C4-2B (cell line): ENCODE measurements around the gene TRPM8.

ENCODE experiments used
- H3K27ac ChIP-seq: fragments of 450-650 bp; 2 replicates; pipeline ENCODE4 v1.5.1; 2017
- ZFX ChIP-seq: fragments of 450-650 bp; IDR thresholded peaks from 2 replicates; pipeline ENCODE4 v1.6.1; 2017
- TF ChIP-seq, protein P1 (sequence below): fragments of 450-650 bp; conservative IDR thresholded peaks from 2 replicates; pipeline ENCODE4 v1.5.1; 2017; ENCODE audit warnings: mild to moderate bottlenecking

The TRPM8 gene

DNA sequence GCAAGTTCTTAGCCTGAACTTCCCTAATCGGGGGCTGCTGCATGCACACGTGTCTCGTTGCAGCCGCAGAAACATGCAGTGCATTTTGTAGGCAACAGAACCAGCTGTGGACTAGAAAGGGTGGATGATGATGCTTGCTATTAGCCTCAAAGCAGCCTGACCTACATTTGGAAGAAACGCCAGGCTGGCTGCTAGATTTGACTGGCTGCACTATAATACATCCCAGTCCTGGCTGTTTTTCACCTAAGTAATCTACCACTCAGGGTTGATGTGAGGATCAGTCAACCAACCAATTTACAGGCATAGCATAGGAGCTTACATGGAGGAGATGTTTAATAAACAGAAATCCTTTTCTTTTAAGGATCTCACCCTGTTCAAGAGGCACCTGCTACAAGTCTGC lies 77.0 kb downstream of the TRPM8 start:
- no peak overlapping the region for H3K27ac ChIP-seq
- TF ChIP-seq, protein P1, sequence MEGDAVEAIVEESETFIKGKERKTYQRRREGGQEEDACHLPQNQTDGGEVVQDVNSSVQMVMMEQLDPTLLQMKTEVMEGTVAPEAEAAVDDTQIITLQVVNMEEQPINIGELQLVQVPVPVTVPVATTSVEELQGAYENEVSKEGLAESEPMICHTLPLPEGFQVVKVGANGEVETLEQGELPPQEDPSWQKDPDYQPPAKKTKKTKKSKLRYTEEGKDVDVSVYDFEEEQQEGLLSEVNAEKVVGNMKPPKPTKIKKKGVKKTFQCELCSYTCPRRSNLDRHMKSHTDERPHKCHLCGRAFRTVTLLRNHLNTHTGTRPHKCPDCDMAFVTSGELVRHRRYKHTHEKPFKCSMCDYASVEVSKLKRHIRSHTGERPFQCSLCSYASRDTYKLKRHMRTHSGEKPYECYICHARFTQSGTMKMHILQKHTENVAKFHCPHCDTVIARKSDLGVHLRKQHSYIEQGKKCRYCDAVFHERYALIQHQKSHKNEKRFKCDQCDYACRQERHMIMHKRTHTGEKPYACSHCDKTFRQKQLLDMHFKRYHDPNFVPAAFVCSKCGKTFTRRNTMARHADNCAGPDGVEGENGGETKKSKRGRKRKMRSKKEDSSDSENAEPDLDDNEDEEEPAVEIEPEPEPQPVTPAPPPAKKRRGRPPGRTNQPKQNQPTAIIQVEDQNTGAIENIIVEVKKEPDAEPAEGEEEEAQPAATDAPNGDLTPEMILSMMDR: no peak
- TF ChIP-seq ZFX: no peak

DNA sequence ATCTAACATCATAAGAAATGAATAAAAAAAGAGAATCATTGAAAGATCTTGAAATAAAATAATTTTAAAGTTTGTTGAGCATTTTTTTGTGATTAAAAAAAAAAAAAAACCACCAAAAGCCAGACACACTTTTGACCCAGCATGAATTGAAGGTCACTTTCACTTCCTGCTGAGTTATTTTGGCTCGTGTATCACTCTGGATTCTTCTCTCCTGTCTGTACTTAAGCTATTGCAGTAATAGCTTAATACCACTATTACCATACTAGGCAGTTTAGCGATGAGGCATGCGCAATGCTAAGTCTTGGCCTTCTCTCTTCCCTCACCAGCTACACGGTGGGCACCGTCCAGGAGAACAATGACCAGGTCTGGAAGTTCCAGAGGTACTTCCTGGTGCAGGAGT lies 78.8 kb downstream of the TRPM8 start:
- H3K27ac ChIP-seq: no peak overlapping the region
- TF ChIP-seq ZFX: no peak
- TF ChIP-seq, protein P1: no peak

DNA sequence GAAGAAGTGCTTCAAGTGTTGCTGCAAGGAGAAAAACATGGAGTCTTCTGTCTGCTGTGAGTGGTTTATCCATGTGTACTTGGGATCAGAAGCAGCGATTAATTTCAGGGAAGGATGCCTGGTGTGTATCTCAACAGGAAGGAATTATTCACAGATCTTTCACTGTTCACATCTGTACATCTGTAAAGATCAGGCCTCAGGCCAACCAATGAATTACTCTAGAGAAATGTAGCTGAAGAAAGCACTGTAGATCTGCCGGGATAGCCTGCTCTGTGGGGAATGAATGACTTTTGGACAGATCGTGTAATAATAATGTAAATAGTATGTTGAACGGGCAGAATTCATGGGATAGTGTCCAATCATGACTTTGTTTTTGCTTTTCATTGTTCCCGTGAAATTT lies 79.3 kb downstream of the TRPM8 start:
- TF ChIP-seq, protein P1: no peak
- no peak for TF ChIP-seq ZFX
- H3K27ac ChIP-seq: no peak overlapping the region

DNA sequence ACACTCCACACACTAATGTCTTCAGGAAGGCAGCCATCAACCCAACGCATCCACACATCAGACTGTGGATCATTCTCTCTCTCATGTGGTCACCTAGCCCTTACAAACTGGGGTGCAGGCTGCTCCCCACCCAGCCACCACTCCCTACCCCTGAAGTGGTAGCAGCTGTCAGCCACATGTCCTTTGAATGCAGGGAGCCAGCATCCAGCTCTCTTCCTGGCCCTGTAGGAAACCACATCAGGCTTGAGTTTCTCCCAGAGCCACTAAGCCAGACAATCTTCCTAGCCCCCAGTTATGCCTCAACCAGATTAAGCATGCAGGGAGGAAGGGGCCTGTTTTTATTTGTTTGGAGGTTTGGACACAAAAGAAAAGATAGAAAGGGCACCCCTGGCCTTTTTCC lies 80.5 kb downstream of the TRPM8 start:
- H3K27ac ChIP-seq: no peak overlapping the region
- no peak for TF ChIP-seq ZFX

DNA sequence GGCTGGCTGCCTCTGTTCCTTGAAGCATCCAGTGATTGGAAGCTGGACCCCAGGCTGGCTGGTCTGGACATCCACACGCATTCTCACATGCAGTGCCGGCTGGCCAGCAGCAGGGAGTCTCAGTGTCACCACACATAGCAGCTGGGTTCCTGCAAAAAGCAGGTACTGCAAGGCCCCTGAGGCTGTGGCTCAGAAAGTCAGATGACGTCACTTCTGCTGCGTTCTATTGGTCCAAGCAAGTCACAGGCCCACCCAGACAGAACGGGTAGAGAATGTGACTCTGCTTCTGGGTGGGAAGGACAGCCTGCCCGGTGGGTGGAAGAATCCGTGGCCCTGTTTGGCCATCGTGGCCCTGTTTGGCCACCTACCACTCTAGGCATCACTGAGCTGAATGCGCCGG lies 82.0 kb downstream of the TRPM8 start:
- H3K27ac ChIP-seq: no peak overlapping the region
- TF ChIP-seq, protein P1: no peak
- TF ChIP-seq ZFX: no peak

DNA sequence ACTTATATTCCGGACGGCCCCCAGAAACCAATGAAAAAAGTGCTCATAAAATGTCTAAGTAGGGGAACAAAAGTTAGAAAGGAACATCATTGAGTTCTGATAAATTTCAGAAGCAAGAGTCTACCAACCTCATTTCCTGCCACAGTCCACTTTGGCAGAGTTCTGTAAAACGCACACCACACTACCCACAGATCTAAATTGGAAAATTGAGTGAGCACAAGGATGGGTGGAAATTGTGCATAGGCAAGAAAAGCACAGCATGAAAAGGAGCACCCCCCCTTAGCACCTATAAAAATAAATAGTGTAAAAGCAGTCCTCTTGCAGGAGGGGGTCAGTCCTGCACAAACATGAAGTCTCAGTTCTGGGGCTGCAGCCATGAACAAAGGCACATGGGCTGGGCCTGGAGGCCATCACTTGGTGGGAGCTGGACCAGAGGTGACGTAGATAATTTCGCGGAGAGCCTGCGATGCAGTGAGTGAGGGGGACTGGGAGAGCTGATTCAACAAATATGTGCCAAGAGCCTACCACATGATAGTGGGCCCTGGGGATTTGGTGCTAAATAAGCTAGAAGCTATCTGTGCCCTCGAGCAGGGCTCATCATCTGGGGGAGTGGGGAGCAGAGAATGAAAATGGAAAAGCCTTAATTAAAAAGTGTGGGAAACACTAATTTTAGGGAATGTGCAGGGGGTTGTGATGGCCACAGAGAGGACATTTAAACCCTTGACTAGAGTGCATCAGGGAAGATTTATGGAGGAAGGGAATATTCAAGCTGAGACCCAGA lies 84.4 kb downstream of the TRPM8 start:
- TF ChIP-seq, protein P1: no peak
- TF ChIP-seq ZFX: no peak
- H3K27ac ChIP-seq: no peak overlapping the region

DNA sequence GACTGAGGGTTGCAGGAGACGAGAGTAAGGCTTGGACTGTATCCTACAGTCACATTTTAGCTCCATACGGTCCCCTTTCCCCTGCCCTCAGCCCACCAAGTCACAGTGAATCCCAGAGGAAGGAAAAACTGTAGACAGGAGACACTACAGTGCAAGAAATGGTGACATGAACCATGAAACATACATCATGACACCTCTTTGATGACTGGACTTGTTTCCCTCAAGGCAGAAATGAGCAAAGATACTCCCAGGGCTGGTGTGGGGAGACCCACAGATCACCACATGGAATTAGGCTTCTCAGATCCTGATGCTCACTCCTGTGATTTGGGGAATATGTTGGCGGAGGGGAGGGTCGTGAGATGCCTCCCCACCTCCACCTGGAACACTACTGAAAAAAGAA lies 85.1 kb downstream of the TRPM8 start:
- TF ChIP-seq, protein P1: no peak
- no peak for TF ChIP-seq ZFX
- H3K27ac ChIP-seq: no peak overlapping the region
